Measurements from ENCODE around the gene TM4SF20. TPM values are rescaled to one million over a fixed set of nuclear protein-coding genes. Genes with fewer than 3 reads are reported as not detected.

TM4SF20 gene
- total RNA-seq, 4 donors from 2014 or later, result not detected

DNA sequence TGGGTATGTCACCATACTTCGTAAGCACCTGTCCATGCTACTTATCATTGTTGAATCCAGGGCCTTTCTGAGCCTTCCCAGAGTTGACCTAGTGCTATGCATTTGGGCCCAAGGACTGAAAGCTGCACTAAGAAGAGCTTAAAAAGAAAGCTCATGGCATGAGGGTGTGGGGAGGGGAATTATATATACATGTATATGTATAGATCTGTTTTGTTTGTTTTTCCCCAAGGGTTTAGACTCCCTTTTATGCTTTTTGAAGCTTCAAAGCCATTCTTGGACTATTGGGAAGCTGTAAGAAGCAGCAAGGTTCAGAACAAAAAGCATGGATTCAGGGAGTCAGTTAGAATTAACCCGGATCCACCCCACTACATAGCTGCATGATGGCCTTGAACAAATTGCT, 30.8 kb downstream of the TM4SF20 start:
- peaks cover 4 to 5% of the 10 kb centered on the region in 2 donors for H3K4me1 ChIP-seq
- H3K27me3 ChIP-seq, result no peaks in the 10 kb centered on the region
- no peak for DNase-seq
- H3K36me3 ChIP-seq, result peaks cover 0 to 3% of the 10 kb centered on the region in 2 donors
- no peaks in the 10 kb centered on the region for H3K9me3 ChIP-seq
- intact Hi-C loops (cut with DNase I), result no loop called here
- no peak overlapping the region for H3K4me3 ChIP-seq (replicated peaks in 1 of 3)
- WGBS, 2 donors, result 95 to 98% methylated on average over 2 of the region's 2 CpGs
- TF ChIP-seq CTCF (IDR thresholded peaks at IDR 0.05), result no peak
- no peak for TF ChIP-seq POLR2A (IDR thresholded peaks at IDR 0.05)
- H3K27ac ChIP-seq, result no peak overlapping the region

- H3K9me3 ChIP-seq, result no peaks in the 10 kb centered on the region
- 38 to 39% methylated on average over 7 of the region's 7 CpGs for WGBS, 2 donors
- peaks cover 0 to 3% of the 10 kb centered on the region in 2 donors for H3K36me3 ChIP-seq
- DNase-seq, result peak; percentile 59 to 72
- intact Hi-C loops (cut with DNase I), result no loop called here
- TF ChIP-seq POLR2A (IDR thresholded peaks at IDR 0.05), result no peak
- H3K27ac ChIP-seq, result peak overlapping the region in 1 of 3 donors; percentile 28
- peaks cover 4 to 5% of the 10 kb centered on the region in 2 donors for H3K4me1 ChIP-seq
- H3K4me3 ChIP-seq (replicated peaks in 1 of 3), result no peak overlapping the region
- no peaks in the 10 kb centered on the region for H3K27me3 ChIP-seq
Observed at GRCh38 chr2:227347117-227347516, 32.0 kb downstream of the TM4SF20 start.

DNA sequence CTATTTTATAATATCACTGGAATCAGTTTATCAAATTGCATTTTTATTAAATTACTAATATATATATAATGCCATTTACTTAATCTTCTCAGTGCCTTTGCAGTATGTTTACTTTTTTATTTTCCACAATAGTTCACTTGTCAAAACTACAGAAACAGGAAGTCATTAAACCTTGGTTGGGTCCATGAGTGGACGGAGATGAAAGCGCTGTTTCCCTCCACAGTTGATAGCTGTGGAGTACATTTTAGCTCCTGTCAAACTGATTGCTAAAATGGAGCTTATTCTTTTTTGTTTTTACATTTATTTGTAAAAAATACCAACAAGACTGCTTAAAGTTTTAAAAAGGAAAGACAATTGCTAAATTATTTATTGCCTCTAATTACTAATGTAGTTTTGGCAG, 34.9 kb downstream of the TM4SF20 start:
- DNase-seq, result no peak
- Histone ChIP-seq H3K4me1 (peaks cover 4 to 5% of the 10 kb centered on the region in 2 donors), H3K36me3 (peaks cover 0 to 6% of the 10 kb centered on the region in 2 donors), H3K4me3 (replicated peaks in 1 of 3) (no peak overlapping the region), H3K9me3 (no peaks in the 10 kb centered on the region), H3K27ac (no peak overlapping the region), H3K27me3 (no peaks in the 10 kb centered on the region)
- TF ChIP-seq CTCF (IDR thresholded peaks at IDR 0.05), result no peak
- no peak for TF ChIP-seq POLR2A (IDR thresholded peaks at IDR 0.05)
- intact Hi-C loops (cut with DNase I), result no loop called here
- 89 to 93% methylated on average over 2 of the region's 2 CpGs for WGBS, 2 donors

- TF ChIP-seq CTCF (IDR thresholded peaks at IDR 0.05), result no peak
- TF ChIP-seq POLR2A (IDR thresholded peaks at IDR 0.05), result no peak
- H3K27me3 ChIP-seq, result no peaks in the 10 kb centered on the region
- intact Hi-C loops (cut with DNase I), result no loop called here
Observed at GRCh38 chr2:227341553-227341952, 37.6 kb downstream of the TM4SF20 start.

GRCh38 chr2:227340106-227340505, 39.0 kb downstream of the TM4SF20 start:
- no peak overlapping the region for H3K4me3 ChIP-seq (replicated peaks in 1 of 3)
- 78 to 80% methylated on average over 6 of the region's 6 CpGs for WGBS, 2 donors
- no peaks in the 10 kb centered on the region for H3K4me1 ChIP-seq
- intact Hi-C loops (cut with DNase I), result no loop called here
- H3K27me3 ChIP-seq, result no peaks in the 10 kb centered on the region
- no peak overlapping the region for H3K27ac ChIP-seq
- no peak for TF ChIP-seq CTCF (IDR thresholded peaks at IDR 0.05)
- no peak for TF ChIP-seq POLR2A (IDR thresholded peaks at IDR 0.05)
- DNase-seq, result no peak
- peaks cover 0 to 12% of the 10 kb centered on the region in 2 donors for H3K36me3 ChIP-seq
- H3K9me3 ChIP-seq, result no peaks in the 10 kb centered on the region

More at GRCh38 chr2:227341553-227341952, 37.6 kb downstream of the TM4SF20 start:
- Histone ChIP-seq H3K9me3 (no peaks in the 10 kb centered on the region), H3K4me3 (replicated peaks in 1 of 3) (no peak overlapping the region), H3K4me1 (no peaks in the 10 kb centered on the region), H3K27ac (no peak overlapping the region), H3K36me3 (peaks cover 0 to 6% of the 10 kb centered on the region in 2 donors)
- 89 to 91% methylated on average over 2 of the region's 2 CpGs for WGBS, 2 donors
- DNase-seq, result no peak
